ENCODE results near the gene SARS2. TPM values are rescaled to one million over a fixed set of nuclear protein-coding genes. Genes with fewer than 3 reads are reported as not detected.
A peak's percentile ranks its signal among the peaks of the same experiment; 100 is the strongest.

SARS2 gene
- total RNA-seq, 1 donor from 2014 or later: 45.8 TPM

DNA sequence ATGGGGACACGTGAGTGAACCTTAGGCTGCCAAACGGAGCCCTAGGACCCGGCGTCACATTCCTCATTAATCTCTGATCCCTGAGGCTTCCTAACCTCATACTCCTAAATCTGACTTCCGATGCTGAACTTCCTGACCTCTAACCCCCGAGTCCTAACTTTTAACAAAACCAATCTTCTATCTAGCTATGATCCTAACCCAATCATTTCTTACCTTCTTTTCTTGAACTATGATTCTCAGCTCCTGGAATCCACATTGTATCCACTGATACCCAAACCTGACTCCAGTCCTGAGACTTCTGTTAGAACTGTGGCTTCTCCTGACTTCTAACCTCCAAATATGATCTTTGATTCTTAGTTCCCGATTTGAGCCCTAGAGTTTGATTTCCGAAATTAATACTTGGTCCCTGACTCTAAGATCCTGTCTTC lies 30.3 kb downstream of the SARS2 start:
- Mint-ChIP-seq H3K9me3 (no peaks in the 10 kb centered on the region), H3K27ac (no peak overlapping the region), H3K27me3 (ENCODE audit: insufficient read depth, low read depth) (peaks cover 7% of the 10 kb centered on the region), H3K4me3 (peak overlapping the region; percentile 88), H3K36me3 (peaks cover 2% of the 10 kb centered on the region), H3K4me1 (peaks cover 11% of the 10 kb centered on the region)
- H2AFZ ChIP-seq (replicated peaks): peak overlapping the region; percentile 47
- H4K20me1 ChIP-seq (ENCODE audit: low read depth): no peaks in the 10 kb centered on the region
- H3K4me1 ChIP-seq: peaks cover 11% of the 10 kb centered on the region
- DNase-seq (ENCODE audit: low spot score): no peak
- H3K79me2 ChIP-seq (ENCODE audit: low read depth): peaks cover 16% of the 10 kb centered on the region
- H3F3A ChIP-seq (ENCODE audit: low read depth): peaks cover 11% of the 10 kb centered on the region
- TF ChIP-seq EZH2 (IDR thresholded peaks at IDR 0.05): no peak
- TF ChIP-seq, protein P1, sequence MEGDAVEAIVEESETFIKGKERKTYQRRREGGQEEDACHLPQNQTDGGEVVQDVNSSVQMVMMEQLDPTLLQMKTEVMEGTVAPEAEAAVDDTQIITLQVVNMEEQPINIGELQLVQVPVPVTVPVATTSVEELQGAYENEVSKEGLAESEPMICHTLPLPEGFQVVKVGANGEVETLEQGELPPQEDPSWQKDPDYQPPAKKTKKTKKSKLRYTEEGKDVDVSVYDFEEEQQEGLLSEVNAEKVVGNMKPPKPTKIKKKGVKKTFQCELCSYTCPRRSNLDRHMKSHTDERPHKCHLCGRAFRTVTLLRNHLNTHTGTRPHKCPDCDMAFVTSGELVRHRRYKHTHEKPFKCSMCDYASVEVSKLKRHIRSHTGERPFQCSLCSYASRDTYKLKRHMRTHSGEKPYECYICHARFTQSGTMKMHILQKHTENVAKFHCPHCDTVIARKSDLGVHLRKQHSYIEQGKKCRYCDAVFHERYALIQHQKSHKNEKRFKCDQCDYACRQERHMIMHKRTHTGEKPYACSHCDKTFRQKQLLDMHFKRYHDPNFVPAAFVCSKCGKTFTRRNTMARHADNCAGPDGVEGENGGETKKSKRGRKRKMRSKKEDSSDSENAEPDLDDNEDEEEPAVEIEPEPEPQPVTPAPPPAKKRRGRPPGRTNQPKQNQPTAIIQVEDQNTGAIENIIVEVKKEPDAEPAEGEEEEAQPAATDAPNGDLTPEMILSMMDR (IDR thresholded peaks at IDR 0.05): no peak
- TF ChIP-seq EZH2phosphoT487 (IDR thresholded peaks at IDR 0.05): no peak
- no peaks in the 10 kb centered on the region for H3K9me3 ChIP-seq (ENCODE audit: low read depth)
- H3K36me3 ChIP-seq: no peaks in the 10 kb centered on the region
- peak overlapping the region; percentile 60 for H3K4me3 ChIP-seq
- no peak overlapping the region for H3K27ac ChIP-seq
- peak overlapping the region; percentile 28 for H3K9ac ChIP-seq
- peak overlapping the region; percentile 81 for H3K4me2 ChIP-seq
- peaks cover 11% of the 10 kb centered on the region for H3K27me3 ChIP-seq

DNA sequence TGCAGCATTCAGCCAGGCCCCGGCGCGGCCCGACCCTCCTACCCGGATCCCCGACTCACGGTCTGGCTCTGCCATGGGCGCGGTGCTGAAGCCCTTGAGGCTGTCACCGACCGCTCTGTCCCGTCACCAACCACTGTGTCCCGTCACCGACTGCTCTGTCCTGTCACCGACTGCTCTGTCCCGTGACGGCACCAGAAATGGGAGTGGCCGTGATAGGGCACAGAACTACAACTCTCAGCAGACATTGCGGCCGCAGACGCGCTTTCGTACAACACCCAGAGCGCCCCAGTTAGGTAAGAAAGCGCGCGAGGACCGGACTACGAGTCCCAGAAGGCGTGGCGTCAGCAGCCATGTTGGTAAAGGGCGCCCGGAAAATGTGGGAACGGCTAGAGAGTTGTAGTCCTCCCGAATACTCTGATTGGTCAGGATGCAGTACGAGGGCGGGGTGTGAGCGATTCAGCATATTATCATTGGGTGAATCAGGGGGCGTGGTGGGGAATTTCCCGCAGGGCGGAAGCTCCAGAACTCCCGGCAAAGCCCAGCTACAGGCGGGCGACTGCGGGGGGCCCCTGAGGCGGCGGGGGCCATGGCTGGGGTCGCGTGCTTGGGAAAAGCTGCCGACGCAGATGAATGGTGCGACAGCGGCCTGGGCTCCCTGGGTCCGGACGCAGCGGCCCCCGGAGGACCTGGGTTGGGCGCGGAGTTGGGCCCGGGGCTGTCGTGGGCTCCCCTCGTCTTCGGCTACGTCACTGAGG lies 30.9 kb downstream of the SARS2 start, which contains the start of the genes NFKBIB and SIRT2:
NFKBIB (plus strand) TSS at position 523 of the 755 bp plus-strand sequence; CDS start at position 587, 64 bp downstream.
SIRT2 (minus strand) TSS at position 172 of the 755 bp plus-strand sequence; CDS start at position 75, 97 bp downstream.
- peaks cover 16% of the 10 kb centered on the region for H3K79me2 ChIP-seq (ENCODE audit: low read depth)
- peak within 1 kb of the TSS; percentile 86 for H2AFZ ChIP-seq (replicated peaks)

DNA sequence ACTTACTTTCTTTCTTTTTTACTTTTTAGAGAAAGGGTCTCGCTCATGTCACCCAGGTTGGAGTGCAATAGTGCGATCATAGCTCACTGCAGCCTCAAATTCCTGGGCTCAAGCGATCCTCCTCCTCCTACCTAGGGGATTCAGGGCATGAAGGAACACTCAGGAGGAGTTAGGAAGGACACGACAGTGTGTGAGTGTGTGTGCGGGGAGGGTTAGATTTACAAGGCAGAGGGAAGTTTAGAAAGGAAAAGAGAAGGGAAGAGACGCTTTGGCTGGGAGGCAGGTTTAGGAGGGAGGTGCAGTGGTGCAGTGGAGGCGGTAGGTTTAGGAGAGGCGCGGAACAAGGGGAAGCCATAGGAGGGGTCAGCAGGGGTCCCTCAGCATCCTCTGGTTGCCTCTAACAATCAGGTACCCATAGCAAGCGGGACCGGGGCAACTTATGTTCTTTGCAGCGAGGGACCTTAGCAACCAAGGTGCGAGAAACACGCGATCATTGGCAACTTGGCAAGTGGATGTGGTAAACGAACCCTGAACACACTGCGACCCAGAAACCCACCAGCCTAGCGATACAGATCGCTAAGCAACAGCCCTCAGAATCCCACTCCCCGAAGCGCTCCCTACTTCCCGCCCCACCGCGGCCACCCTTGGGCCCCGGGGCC lies 31.6 kb downstream of the SARS2 start:
- peak; percentile 31 for DNase-seq (ENCODE audit: low spot score)
- peaks cover 11% of the 10 kb centered on the region for H3K4me1 Mint-ChIP-seq
- Histone ChIP-seq H3K4me1 (peaks cover 11% of the 10 kb centered on the region), H3K4me3 (peak overlapping the region; percentile 60), H3K9me3 (ENCODE audit: low read depth) (no peaks in the 10 kb centered on the region), H3F3A (ENCODE audit: low read depth) (peaks cover 11% of the 10 kb centered on the region), H3K4me2 (peak overlapping the region; percentile 86), H2AFZ (replicated peaks) (peak overlapping the region; percentile 86), H3K9ac (no peak overlapping the region), H3K27ac (no peak overlapping the region), H3K36me3 (no peaks in the 10 kb centered on the region), H4K20me1 (ENCODE audit: low read depth) (no peaks in the 10 kb centered on the region), H3K27me3 (peaks cover 11% of the 10 kb centered on the region), H3K79me2 (ENCODE audit: low read depth) (peaks cover 16% of the 10 kb centered on the region)
- no peaks in the 10 kb centered on the region for H3K9me3 Mint-ChIP-seq
- peak overlapping the region; percentile 98 for H3K4me3 Mint-ChIP-seq
- TF ChIP-seq EZH2 (IDR thresholded peaks at IDR 0.05): no peak
- TF ChIP-seq, protein P1 (IDR thresholded peaks at IDR 0.05): no peak
- peaks cover 2% of the 10 kb centered on the region for H3K36me3 Mint-ChIP-seq
- H3K27ac Mint-ChIP-seq: peak overlapping the region; percentile 14
- H3K27me3 Mint-ChIP-seq (ENCODE audit: insufficient read depth, low read depth): peaks cover 7% of the 10 kb centered on the region

More for the DNA sequence above, 30.9 kb downstream of the SARS2 start, which contains the start of the genes NFKBIB and SIRT2:
- Mint-ChIP-seq H3K4me3 (peak within 1 kb of the TSS; percentile 98), H3K9me3 (no peaks in the 10 kb centered on the region), H3K4me1 (peaks cover 11% of the 10 kb centered on the region), H3K27me3 (ENCODE audit: insufficient read depth, low read depth) (peaks cover 7% of the 10 kb centered on the region), H3K36me3 (peaks cover 2% of the 10 kb centered on the region), H3K27ac (peak within 1 kb of the TSS; percentile 14)
- H3K4me3 ChIP-seq: peak within 1 kb of the TSS; percentile 60
- no peak for TF ChIP-seq EZH2 (IDR thresholded peaks at IDR 0.05)
- TF ChIP-seq EZH2phosphoT487 (IDR thresholded peaks at IDR 0.05): no peak
- TF ChIP-seq, protein P1 (IDR thresholded peaks at IDR 0.05): no peak
- no peaks in the 10 kb centered on the region for H4K20me1 ChIP-seq (ENCODE audit: low read depth)
- H3K36me3 ChIP-seq: no peaks in the 10 kb centered on the region
- peaks cover 11% of the 10 kb centered on the region for H3F3A ChIP-seq (ENCODE audit: low read depth)
- DNase-seq (ENCODE audit: low spot score): peak; percentile 100
- H3K27me3 ChIP-seq: peaks cover 11% of the 10 kb centered on the region
- peak within 1 kb of the TSS; percentile 86 for H3K4me2 ChIP-seq
- no peaks in the 10 kb centered on the region for H3K9me3 ChIP-seq (ENCODE audit: low read depth)
- H3K4me1 ChIP-seq: peaks cover 11% of the 10 kb centered on the region
- H3K27ac ChIP-seq: no peak within 1 kb of the TSS
- peak within 1 kb of the TSS; percentile 28 for H3K9ac ChIP-seq
